Measurements from ENCODE around the gene LRSAM1.

The LRSAM1 gene

GRCh38 chr9:127543221-127543620, 91.9 kb downstream of the LRSAM1 start:
- H3K27me3 ChIP-seq (ENCODE audit: control insufficient read depth, insufficient read depth, low read length) = no peaks in the 10 kb centered on the region
- H3K4me2 ChIP-seq (ENCODE audit: low read length) = peak overlapping the region; percentile 53
- peaks cover 44% of the 10 kb centered on the region for H3K36me3 ChIP-seq (ENCODE audit: insufficient read depth, low read length)
- H3K4me1 ChIP-seq (ENCODE audit: control insufficient read depth, insufficient read depth, low read length) = peaks cover 94% of the 10 kb centered on the region
- H3K4me3 ChIP-seq (ENCODE audit: low read length) = peak overlapping the region; percentile 17
- H3K9me3 ChIP-seq (replicated peaks; ENCODE audit: low read length) = no peaks in the 10 kb centered on the region
- peak overlapping the region; percentile 64 for H3K9ac ChIP-seq (ENCODE audit: low read depth, low read length)

GRCh38 chr9:127543973-127544533, 92.7 kb downstream of the LRSAM1 start:
- no peaks in the 10 kb centered on the region for H3K9me3 ChIP-seq (replicated peaks; ENCODE audit: low read length)
- H3K27me3 ChIP-seq (ENCODE audit: control insufficient read depth, insufficient read depth, low read length) = no peaks in the 10 kb centered on the region
- H3K4me2 ChIP-seq (ENCODE audit: low read length) = peak overlapping the region; percentile 53
- peaks cover 49% of the 10 kb centered on the region for H3K36me3 ChIP-seq (ENCODE audit: insufficient read depth, low read length)
- H3K9ac ChIP-seq (ENCODE audit: low read depth, low read length) = peak overlapping the region; percentile 64
- H3K4me1 ChIP-seq (ENCODE audit: control insufficient read depth, insufficient read depth, low read length) = peaks cover 94% of the 10 kb centered on the region
- H3K4me3 ChIP-seq (ENCODE audit: low read length) = no peak overlapping the region

- Histone ChIP-seq H3K36me3 (ENCODE audit: insufficient read depth, low read length) (peaks cover 56% of the 10 kb centered on the region), H3K27me3 (ENCODE audit: control insufficient read depth, insufficient read depth, low read length) (no peaks in the 10 kb centered on the region), H3K9ac (ENCODE audit: low read depth, low read length) (peak overlapping the region; percentile 71), H3K4me3 (ENCODE audit: low read length) (peak overlapping the region; percentile 27), H3K4me1 (ENCODE audit: control insufficient read depth, insufficient read depth, low read length) (peaks cover 94% of the 10 kb centered on the region), H3K9me3 (replicated peaks; ENCODE audit: low read length) (no peaks in the 10 kb centered on the region), H3K4me2 (ENCODE audit: low read length) (peak overlapping the region; percentile 74)
Measured at GRCh38 chr9:127545196-127546124, 94.2 kb downstream of the LRSAM1 start.

GRCh38 chr9:127546125-127546832, 95.0 kb downstream of the LRSAM1 start:
- H3K4me3 ChIP-seq (ENCODE audit: low read length) = peak overlapping the region; percentile 33
- peak overlapping the region; percentile 74 for H3K4me2 ChIP-seq (ENCODE audit: low read length)
- H3K27me3 ChIP-seq (ENCODE audit: control insufficient read depth, insufficient read depth, low read length) = no peaks in the 10 kb centered on the region
- H3K4me1 ChIP-seq (ENCODE audit: control insufficient read depth, insufficient read depth, low read length) = peaks cover 91% of the 10 kb centered on the region
- H3K9ac ChIP-seq (ENCODE audit: low read depth, low read length) = peak overlapping the region; percentile 71
- peaks cover 56% of the 10 kb centered on the region for H3K36me3 ChIP-seq (ENCODE audit: insufficient read depth, low read length)
- no peaks in the 10 kb centered on the region for H3K9me3 ChIP-seq (replicated peaks; ENCODE audit: low read length)

- Histone ChIP-seq H3K4me1 (ENCODE audit: control insufficient read depth, insufficient read depth, low read length) (peaks cover 78% of the 10 kb centered on the region), H3K4me3 (ENCODE audit: low read length) (no peak overlapping the region), H3K9ac (ENCODE audit: low read depth, low read length) (no peak overlapping the region)
Measured at GRCh38 chr9:127548352-127548881, 97.1 kb downstream of the LRSAM1 start.

GRCh38 chr9:127549218-127549617, 97.9 kb downstream of the LRSAM1 start:
- Histone ChIP-seq H3K9me3 (replicated peaks; ENCODE audit: low read length) (no peaks in the 10 kb centered on the region), H3K4me3 (ENCODE audit: low read length) (no peak overlapping the region), H3K27me3 (ENCODE audit: control insufficient read depth, insufficient read depth, low read length) (no peaks in the 10 kb centered on the region), H3K36me3 (ENCODE audit: insufficient read depth, low read length) (peaks cover 55% of the 10 kb centered on the region), H3K4me1 (ENCODE audit: control insufficient read depth, insufficient read depth, low read length) (peaks cover 78% of the 10 kb centered on the region), H3K4me2 (ENCODE audit: low read length) (no peak overlapping the region), H3K9ac (ENCODE audit: low read depth, low read length) (no peak overlapping the region)

More at GRCh38 chr9:127548352-127548881, 97.1 kb downstream of the LRSAM1 start:
- peaks cover 55% of the 10 kb centered on the region for H3K36me3 ChIP-seq (ENCODE audit: insufficient read depth, low read length)
- H3K4me2 ChIP-seq (ENCODE audit: low read length) = no peak overlapping the region
- H3K27me3 ChIP-seq (ENCODE audit: control insufficient read depth, insufficient read depth, low read length) = no peaks in the 10 kb centered on the region
- no peaks in the 10 kb centered on the region for H3K9me3 ChIP-seq (replicated peaks; ENCODE audit: low read length)

GRCh38 chr9:127549751-127550150, 98.4 kb downstream of the LRSAM1 start:
- Histone ChIP-seq H3K9ac (ENCODE audit: low read depth, low read length) (no peak overlapping the region), H3K27me3 (ENCODE audit: control insufficient read depth, insufficient read depth, low read length) (no peaks in the 10 kb centered on the region), H3K36me3 (ENCODE audit: insufficient read depth, low read length) (peaks cover 55% of the 10 kb centered on the region), H3K4me1 (ENCODE audit: control insufficient read depth, insufficient read depth, low read length) (peaks cover 80% of the 10 kb centered on the region), H3K9me3 (replicated peaks; ENCODE audit: low read length) (no peaks in the 10 kb centered on the region), H3K4me3 (ENCODE audit: low read length) (no peak overlapping the region), H3K4me2 (ENCODE audit: low read length) (no peak overlapping the region)

GRCh38 chr9:127550282-127550681, 99.0 kb downstream of the LRSAM1 start:
- H3K9me3 ChIP-seq (replicated peaks; ENCODE audit: low read length) = no peaks in the 10 kb centered on the region
- H3K4me3 ChIP-seq (ENCODE audit: low read length) = no peak overlapping the region
- H3K36me3 ChIP-seq (ENCODE audit: insufficient read depth, low read length) = peaks cover 60% of the 10 kb centered on the region
- H3K27me3 ChIP-seq (ENCODE audit: control insufficient read depth, insufficient read depth, low read length) = no peaks in the 10 kb centered on the region
- peaks cover 80% of the 10 kb centered on the region for H3K4me1 ChIP-seq (ENCODE audit: control insufficient read depth, insufficient read depth, low read length)
- peak overlapping the region; percentile 18 for H3K4me2 ChIP-seq (ENCODE audit: low read length)
- no peak overlapping the region for H3K9ac ChIP-seq (ENCODE audit: low read depth, low read length)

- H3K36me3 ChIP-seq (ENCODE audit: insufficient read depth, low read length) = peaks cover 65% of the 10 kb centered on the region
- no peak overlapping the region for H3K9ac ChIP-seq (ENCODE audit: low read depth, low read length)
- H3K4me1 ChIP-seq (ENCODE audit: control insufficient read depth, insufficient read depth, low read length) = peaks cover 80% of the 10 kb centered on the region
Measured at GRCh38 chr9:127550751-127551150, 99.4 kb downstream of the LRSAM1 start.

More at GRCh38 chr9:127550751-127551150, 99.4 kb downstream of the LRSAM1 start:
- H3K4me3 ChIP-seq (ENCODE audit: low read length) = no peak overlapping the region
- H3K9me3 ChIP-seq (replicated peaks; ENCODE audit: low read length) = no peaks in the 10 kb centered on the region
- no peaks in the 10 kb centered on the region for H3K27me3 ChIP-seq (ENCODE audit: control insufficient read depth, insufficient read depth, low read length)
- peak overlapping the region; percentile 18 for H3K4me2 ChIP-seq (ENCODE audit: low read length)

All from skeletal muscle satellite cell (primary cell).